ENCODE data around the gene HYAL1. TPM values are rescaled to one million over a fixed set of nuclear protein-coding genes. Genes with fewer than 3 reads are reported as not detected.

HYAL1 gene
- total RNA-seq, 1 experiment from 2014 or later = 1.5 TPM

- Mint-ChIP-seq H3K36me3 (ENCODE audit: insufficient read depth, unreplicated experiment) (peaks cover 37% of the 10 kb centered on the region), H3K4me1 (ENCODE audit: low read depth, unreplicated experiment) (peaks cover 19% of the 10 kb centered on the region), H3K9me3 (ENCODE audit: low read depth, unreplicated experiment) (no peaks in the 10 kb centered on the region), H3K27ac (ENCODE audit: unreplicated experiment) (peak within 1 kb of the TSS; percentile 92), H3K4me3 (ENCODE audit: low read depth, unreplicated experiment) (peak within 1 kb of the TSS; percentile 73), H3K27me3 (ENCODE audit: unreplicated experiment) (no peaks in the 10 kb centered on the region)
- CTCF ChIA-PET = interaction anchor here (0.6 to 2.1 kb wide), 4 partner anchors 23 to 45 kb away, joined by 4 to 6 read pairs (median 4); partner anchors contain the start of genes SEMA3B and TUSC2
- TF ChIP-seq CTCF (IDR thresholded peaks at IDR 0.05; ENCODE audit: unreplicated experiment) = no peak
- peak; percentile 95 for DNase-seq
- TSS peak; percentile 85 for BruUV-seq (replicated peaks)
- intact Hi-C loops (cut with micrococcal nuclease; ENCODE audit: unreplicated experiment) = no loop called here
Observed at GRCh38 chr3:50292159-50293078, 11.0 kb downstream of the HYAL1 start, which contains the start of gene IFRD2. TSS of gene IFRD2 (minus strand) at chr3:50292429. CDS start at chr3:50292274, 155 bp downstream.

DNA sequence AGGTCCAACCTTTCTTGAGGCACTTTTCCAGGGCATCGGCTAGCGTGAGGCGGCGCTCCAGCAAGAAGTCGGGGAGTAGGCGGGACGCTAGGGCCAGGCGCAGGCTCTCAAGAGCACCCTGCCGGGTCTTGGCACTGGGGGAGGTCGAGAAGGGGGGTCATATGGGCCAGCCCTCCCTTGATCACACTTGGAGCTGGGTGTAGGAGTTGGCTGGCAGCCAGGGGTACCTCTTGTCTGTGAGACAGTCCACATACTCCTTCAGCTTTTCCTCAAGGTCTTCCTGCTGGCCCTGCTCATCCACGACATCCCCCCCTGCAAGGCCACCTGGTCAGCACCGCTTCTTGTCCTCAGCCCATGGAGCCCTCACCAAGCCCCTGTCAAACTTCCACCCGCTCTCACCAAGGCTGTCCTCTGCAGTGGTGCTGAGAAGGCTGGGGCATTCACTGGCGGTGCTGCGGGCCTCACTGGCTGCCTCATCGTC is 13.2 kb downstream of the HYAL1 start:
- BruUV-seq (replicated peaks) = no TSS peak
- H3K36me3 Mint-ChIP-seq (ENCODE audit: insufficient read depth, unreplicated experiment) = peaks cover 37% of the 10 kb centered on the region
- TF ChIP-seq CTCF (IDR thresholded peaks at IDR 0.05; ENCODE audit: unreplicated experiment) = no peak
- CTCF ChIA-PET = no interaction called here
- no peaks in the 10 kb centered on the region for H3K27me3 Mint-ChIP-seq (ENCODE audit: unreplicated experiment)
- no peak for DNase-seq
- H3K9me3 Mint-ChIP-seq (ENCODE audit: low read depth, unreplicated experiment) = no peaks in the 10 kb centered on the region
- no peak overlapping the region for H3K27ac Mint-ChIP-seq (ENCODE audit: unreplicated experiment)
- intact Hi-C loops (cut with micrococcal nuclease; ENCODE audit: unreplicated experiment) = loop anchor here (2.0 kb wide), 1 partner anchor 55 kb away; no protein-coding TSS in a partner anchor
- H3K4me1 Mint-ChIP-seq (ENCODE audit: low read depth, unreplicated experiment) = peaks cover 19% of the 10 kb centered on the region
- peak overlapping the region; percentile 73 for H3K4me3 Mint-ChIP-seq (ENCODE audit: low read depth, unreplicated experiment)

DNA sequence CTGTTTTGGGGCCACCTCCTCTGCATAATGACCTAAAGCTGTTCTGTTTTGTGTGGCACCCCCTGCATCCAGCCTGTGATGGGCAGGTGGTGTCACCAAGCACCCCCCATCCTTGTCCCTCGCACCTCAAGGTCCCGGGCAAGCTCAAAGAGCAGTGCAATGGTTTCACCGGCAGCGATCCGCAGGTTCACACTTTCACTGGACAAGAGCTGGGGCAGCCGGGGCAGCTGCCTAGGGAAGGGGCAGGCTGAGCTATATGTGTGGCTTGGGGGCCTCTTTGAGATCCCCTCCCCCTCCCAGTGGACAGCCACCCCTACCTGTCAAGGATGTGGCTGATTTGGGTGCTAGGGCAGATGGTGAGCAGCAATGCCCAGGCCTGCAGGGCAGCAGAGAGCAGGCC is 14.2 kb downstream of the HYAL1 start:
- BruUV-seq (replicated peaks) = no TSS peak
- peaks cover 19% of the 10 kb centered on the region for H3K4me1 Mint-ChIP-seq (ENCODE audit: low read depth, unreplicated experiment)
- no peaks in the 10 kb centered on the region for H3K9me3 Mint-ChIP-seq (ENCODE audit: low read depth, unreplicated experiment)
- no peak for TF ChIP-seq CTCF (IDR thresholded peaks at IDR 0.05; ENCODE audit: unreplicated experiment)
- no peak overlapping the region for H3K27ac Mint-ChIP-seq (ENCODE audit: unreplicated experiment)
- intact Hi-C loops (cut with micrococcal nuclease; ENCODE audit: unreplicated experiment) = no loop called here
- DNase-seq = no peak
- CTCF ChIA-PET = no interaction called here
- no peak overlapping the region for H3K4me3 Mint-ChIP-seq (ENCODE audit: low read depth, unreplicated experiment)
- H3K27me3 Mint-ChIP-seq (ENCODE audit: unreplicated experiment) = no peaks in the 10 kb centered on the region
- H3K36me3 Mint-ChIP-seq (ENCODE audit: insufficient read depth, unreplicated experiment) = peaks cover 43% of the 10 kb centered on the region

- H3K27ac Mint-ChIP-seq (ENCODE audit: unreplicated experiment) = no peak overlapping the region
- CTCF ChIA-PET = no interaction called here
- intact Hi-C loops (cut with micrococcal nuclease; ENCODE audit: unreplicated experiment) = no loop called here
- TF ChIP-seq CTCF (IDR thresholded peaks at IDR 0.05; ENCODE audit: unreplicated experiment) = no peak
- H3K4me1 Mint-ChIP-seq (ENCODE audit: low read depth, unreplicated experiment) = peaks cover 19% of the 10 kb centered on the region
- DNase-seq = no peak
- H3K36me3 Mint-ChIP-seq (ENCODE audit: insufficient read depth, unreplicated experiment) = peaks cover 43% of the 10 kb centered on the region
- no peak overlapping the region for H3K4me3 Mint-ChIP-seq (ENCODE audit: low read depth, unreplicated experiment)
- no peaks in the 10 kb centered on the region for H3K9me3 Mint-ChIP-seq (ENCODE audit: low read depth, unreplicated experiment)
- no peaks in the 10 kb centered on the region for H3K27me3 Mint-ChIP-seq (ENCODE audit: unreplicated experiment)
- no TSS peak for BruUV-seq (replicated peaks)
Observed at GRCh38 chr3:50288387-50289007, 14.9 kb downstream of the HYAL1 start.
